T47D (cell line): Measurements from ENCODE around the gene VAMP2.
"Not testable (repeated sequence)": the region's sequence is repeated elsewhere in the genome, so short reads cannot be mapped to it uniquely, and the experiment has no call there.

Experiments used
- DNase-seq, 2 experiments: peaks; one replicate each; pipeline versions ENCODE4 v3.0.0 to v3.0.0-alpha.2; 2011 to 2012; ENCODE audit warnings: low read depth in 1 of 2, low spot score in 1 of 2
- JUND ChIP-seq: IDR thresholded peaks from 2 replicates; pipeline ENCODE4 v1.6.1; 2012; ENCODE audit warnings: low read depth
- in situ Hi-C: cut with HindIII; loops from 2 replicates; pipeline ENCODE4 v1.10.0; 2016; ENCODE audit warnings: low sequenced_read_pairs, low pct_unique_long_range_greater_than_20kb

The VAMP2 gene

GRCh38 chr17:8187517-8188262 is 24.9 kb upstream of the VAMP2 start:
- DNase-seq, result peak; percentile 56 to 98

GRCh38 chr17:8186787-8187516 is 24.2 kb upstream of the VAMP2 start:
- peak in 1 of 2 experiments; percentile 94 for DNase-seq
- no peak for TF ChIP-seq JUND
- in situ Hi-C loops, result no loop called here

More at GRCh38 chr17:8187517-8188262, 24.9 kb upstream of the VAMP2 start:
- TF ChIP-seq JUND, result no peak
- in situ Hi-C loops, result no loop called here

GRCh38 chr17:8186446-8186786 is 23.7 kb upstream of the VAMP2 start:
- in situ Hi-C loops, result no loop called here
- TF ChIP-seq JUND, result no peak
- DNase-seq, result no peak

GRCh38 chr17:8185582-8186445 is 23.1 kb upstream of the VAMP2 start:
- peak in 1 of 2 experiments; percentile 65 for DNase-seq
- in situ Hi-C loops, result no loop called here
- no peak for TF ChIP-seq JUND

- no peak for DNase-seq
- no peak for TF ChIP-seq JUND
These were observed 14.4 kb upstream of the VAMP2 start for GRCh38 chr17:8176998-8177731.

GRCh38 chr17:8176197-8176940 is 13.6 kb upstream of the VAMP2 start, which contains the start of gene TMEM107:
TMEM107 (minus strand) TSS chr17:8176380; CDS start chr17:8176286, 94 bp downstream.
- in situ Hi-C loops, result no loop called here
- DNase-seq, result peak; percentile 66 to 86
- no peak for TF ChIP-seq JUND

More at GRCh38 chr17:8176998-8177731, 14.4 kb upstream of the VAMP2 start:
- in situ Hi-C loops, result no loop called here

GRCh38 chr17:8175795-8176196 is 13.0 kb upstream of the VAMP2 start:
- TF ChIP-seq JUND, result no peak
- in situ Hi-C loops, result no loop called here
- DNase-seq, result no peak

GRCh38 chr17:8173871-8174322 is 11.1 kb upstream of the VAMP2 start:
- no peak for DNase-seq
- TF ChIP-seq JUND, result no peak
- in situ Hi-C loops, result no loop called here

- in situ Hi-C loops, result no loop called here
- peak; percentile 64 for TF ChIP-seq JUND
- peak in 1 of 2 experiments; percentile 96 for DNase-seq
These were observed 10.5 kb upstream of the VAMP2 start for GRCh38 chr17:8173056-8173870.

- in situ Hi-C loops, DNase-seq: not testable (repeated sequence)
These were observed 7.4 kb upstream of the VAMP2 start for GRCh38 chr17:8170186-8170585.

- in situ Hi-C loops, result no loop called here
- no peak for TF ChIP-seq JUND
- DNase-seq, result no peak
These were observed 4.8 kb upstream of the VAMP2 start for GRCh38 chr17:8167526-8167925.
